Osteoblast (primary cell): ENCODE results near the gene MAN2B2. TPM values are rescaled to one million over a fixed set of nuclear protein-coding genes. Genes with fewer than 3 reads are reported as not detected.

Source experiments
- DNase-seq: peaks from one replicate; pipeline ENCODE4 v3.0.0; 2011; ENCODE audit warnings: low spot score, mixed read lengths; ENCODE audit not compliant: insufficient read length; ENCODE audit errors: missing footprints
- H2AFZ ChIP-seq: 2 replicates; pipeline ENCODE4 v1.6.0; 2011; ENCODE audit warnings: mild to moderate bottlenecking, low read length
- H3K27ac ChIP-seq: 2 replicates; pipeline ENCODE4 v1.5.1; 2011; ENCODE audit warnings: mild to moderate bottlenecking, low read depth, low read length, moderate library complexity
- H3K27me3 ChIP-seq: 2 replicates; pipeline ENCODE4 v1.6.0; 2012; ENCODE audit warnings: mild to moderate bottlenecking, control low read depth, inconsistent platforms, low read length, moderate library complexity; ENCODE audit not compliant: insufficient read depth
- H3K36me3 ChIP-seq: 2 replicates; pipeline ENCODE4 v1.5.1; 2011; ENCODE audit warnings: mild to moderate bottlenecking, low read length, control low read depth, moderate library complexity; ENCODE audit not compliant: insufficient read depth
- H3K4me1 ChIP-seq: 2 replicates; pipeline ENCODE4 v1.5.1; 2011; ENCODE audit warnings: mild to moderate bottlenecking, low read length, control low read depth, moderate library complexity; ENCODE audit not compliant: insufficient read depth
- H3K4me2 ChIP-seq: 2 replicates; pipeline ENCODE4 v1.6.0; 2011; ENCODE audit warnings: mild to moderate bottlenecking, low read length; ENCODE audit not compliant: insufficient read depth
- H3K4me3 ChIP-seq: fragments of 200-600 bp; sonication (generic); 3 replicates; pipeline ENCODE4 v1.5.1; 2012; ENCODE audit warnings: mild to moderate bottlenecking, low read length, inconsistent platforms; ENCODE audit not compliant: insufficient read depth
- H3K79me2 ChIP-seq: 2 replicates; pipeline ENCODE4 v1.6.0; 2012; ENCODE audit warnings: mild to moderate bottlenecking, low read length, control low read depth, inconsistent platforms; ENCODE audit not compliant: insufficient read depth
- H3K9me3 ChIP-seq: 2 replicates; pipeline ENCODE4 v1.5.1; 2011; ENCODE audit warnings: low read depth, low read length, control low read depth
- H4K20me1 ChIP-seq: 2 replicates; pipeline ENCODE4 v1.6.0; 2012; ENCODE audit warnings: mild to moderate bottlenecking, low read length, control low read depth; ENCODE audit not compliant: insufficient read depth
- total RNA-seq: library from RNA; depleted of rRNA; stranded (reverse); fragments of >200 nt; gene quantifications from 2 replicates; pipeline ENCODE4 v1.2.3, GENCODE V29; 2012
- TF ChIP-seq, protein P1 (sequence below): IDR thresholded peaks from 2 replicates; pipeline ENCODE4 v1.5.1; 2011; ENCODE audit warnings: mild to moderate bottlenecking, low read depth, low read length, moderate library complexity; ENCODE audit errors: extremely low read depth

The MAN2B2 gene
- total RNA-seq, 1 donor: 28.2 TPM

- no peaks in the 10 kb centered on the region for H3K27me3 ChIP-seq
- peaks cover 31% of the 10 kb centered on the region for H3K79me2 ChIP-seq
- DNase-seq: peak; percentile 97
- peak within 1 kb of the TSS; percentile 91 for H3K4me2 ChIP-seq
- H3K4me3 ChIP-seq: peak within 1 kb of the TSS; percentile 94
- peaks cover 12% of the 10 kb centered on the region for H3K4me1 ChIP-seq
- TF ChIP-seq, protein P1, sequence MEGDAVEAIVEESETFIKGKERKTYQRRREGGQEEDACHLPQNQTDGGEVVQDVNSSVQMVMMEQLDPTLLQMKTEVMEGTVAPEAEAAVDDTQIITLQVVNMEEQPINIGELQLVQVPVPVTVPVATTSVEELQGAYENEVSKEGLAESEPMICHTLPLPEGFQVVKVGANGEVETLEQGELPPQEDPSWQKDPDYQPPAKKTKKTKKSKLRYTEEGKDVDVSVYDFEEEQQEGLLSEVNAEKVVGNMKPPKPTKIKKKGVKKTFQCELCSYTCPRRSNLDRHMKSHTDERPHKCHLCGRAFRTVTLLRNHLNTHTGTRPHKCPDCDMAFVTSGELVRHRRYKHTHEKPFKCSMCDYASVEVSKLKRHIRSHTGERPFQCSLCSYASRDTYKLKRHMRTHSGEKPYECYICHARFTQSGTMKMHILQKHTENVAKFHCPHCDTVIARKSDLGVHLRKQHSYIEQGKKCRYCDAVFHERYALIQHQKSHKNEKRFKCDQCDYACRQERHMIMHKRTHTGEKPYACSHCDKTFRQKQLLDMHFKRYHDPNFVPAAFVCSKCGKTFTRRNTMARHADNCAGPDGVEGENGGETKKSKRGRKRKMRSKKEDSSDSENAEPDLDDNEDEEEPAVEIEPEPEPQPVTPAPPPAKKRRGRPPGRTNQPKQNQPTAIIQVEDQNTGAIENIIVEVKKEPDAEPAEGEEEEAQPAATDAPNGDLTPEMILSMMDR: no peak
- H3K36me3 ChIP-seq: peaks cover 15% of the 10 kb centered on the region
- peak within 1 kb of the TSS; percentile 94 for H3K27ac ChIP-seq
- H2AFZ ChIP-seq: peak within 1 kb of the TSS; percentile 99
- peaks cover 30% of the 10 kb centered on the region for H4K20me1 ChIP-seq
- no peaks in the 10 kb centered on the region for H3K9me3 ChIP-seq
These were observed 65.5 kb downstream of the MAN2B2 start, which contains the start of gene MRFAP1 for GRCh38 chr4:6640292-6641163. Gene MRFAP1, plus strand, starts transcription at chr4:6640685. Its CDS starts 178 bp downstream, at chr4:6640863.

DNA sequence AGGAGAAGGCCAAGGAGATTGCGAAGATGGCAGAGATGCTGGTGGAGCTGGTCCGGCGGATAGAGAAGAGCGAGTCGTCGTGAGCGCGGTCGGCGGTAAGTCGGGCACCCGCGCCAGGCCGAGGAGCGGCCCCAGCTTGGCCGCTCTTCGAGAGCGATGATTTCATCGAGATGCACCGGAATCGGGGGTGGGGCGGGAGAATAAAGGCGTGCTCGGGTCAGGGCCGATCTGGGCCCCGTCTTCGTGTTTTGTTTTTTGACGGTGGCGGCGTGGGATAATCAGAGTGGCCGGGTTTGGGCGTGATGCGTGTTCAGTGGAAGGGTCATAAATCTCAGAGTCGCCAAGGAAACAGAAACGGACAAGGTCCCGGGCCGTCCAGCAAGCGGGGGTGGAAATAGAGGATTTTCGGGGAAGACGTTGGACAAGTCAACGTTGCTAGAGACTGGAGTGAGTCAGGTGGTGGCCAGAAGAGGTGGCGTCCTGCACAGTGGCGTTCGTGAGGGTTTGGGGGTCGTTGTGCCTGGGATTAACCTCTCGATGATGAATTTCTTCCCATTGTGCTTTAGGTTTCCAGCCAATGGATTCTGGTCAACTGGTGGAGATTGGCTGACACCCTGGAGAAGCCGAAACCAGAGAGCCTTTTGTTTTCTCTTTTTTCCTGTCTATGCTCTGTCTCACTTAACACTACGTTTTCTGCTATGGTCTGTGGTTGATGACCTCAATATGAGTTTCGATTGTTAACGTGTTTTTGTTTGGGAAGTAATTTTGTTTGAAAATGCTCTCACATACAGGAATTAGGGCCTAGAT, 66.4 kb downstream of the MAN2B2 start:
- peak overlapping the region; percentile 91 for H3K4me2 ChIP-seq
- no peaks in the 10 kb centered on the region for H3K9me3 ChIP-seq
- no peaks in the 10 kb centered on the region for H3K27me3 ChIP-seq
- H2AFZ ChIP-seq: peak overlapping the region; percentile 99
- H3K4me1 ChIP-seq: peaks cover 12% of the 10 kb centered on the region
- H3K36me3 ChIP-seq: peaks cover 15% of the 10 kb centered on the region
- peak overlapping the region; percentile 94 for H3K4me3 ChIP-seq
- TF ChIP-seq, protein P1: no peak
- DNase-seq: peak; percentile 94
- H4K20me1 ChIP-seq: peaks cover 30% of the 10 kb centered on the region
- H3K79me2 ChIP-seq: peaks cover 31% of the 10 kb centered on the region
- H3K27ac ChIP-seq: peak overlapping the region; percentile 94

DNA sequence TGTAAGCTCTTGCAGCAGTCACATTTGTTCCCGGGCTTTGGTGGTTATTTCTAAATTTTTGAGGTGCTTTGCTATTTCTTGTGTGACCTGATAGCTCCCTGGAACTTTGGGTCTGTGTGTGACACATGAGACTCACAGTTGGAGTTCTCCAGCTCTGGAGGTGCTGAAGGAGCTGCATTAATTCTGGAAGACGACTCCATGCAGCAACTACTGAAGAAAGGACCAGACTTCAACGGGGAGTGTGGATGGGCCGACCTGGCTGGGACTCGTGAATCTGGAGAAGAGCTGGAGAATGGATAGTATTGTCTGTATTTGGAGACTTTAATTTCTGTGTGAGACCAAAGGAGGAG, 67.0 kb downstream of the MAN2B2 start:
- peak overlapping the region; percentile 94 for H3K4me3 ChIP-seq
- no peaks in the 10 kb centered on the region for H3K9me3 ChIP-seq
- H3K4me1 ChIP-seq: peaks cover 12% of the 10 kb centered on the region
- peaks cover 31% of the 10 kb centered on the region for H3K79me2 ChIP-seq
- peaks cover 30% of the 10 kb centered on the region for H4K20me1 ChIP-seq
- no peaks in the 10 kb centered on the region for H3K27me3 ChIP-seq
- peak overlapping the region; percentile 91 for H3K4me2 ChIP-seq
- no peak overlapping the region for H2AFZ ChIP-seq
- TF ChIP-seq, protein P1: no peak
- H3K36me3 ChIP-seq: peaks cover 15% of the 10 kb centered on the region
- no peak for DNase-seq
- peak overlapping the region; percentile 94 for H3K27ac ChIP-seq
